GM18858 (cell line): ENCODE results near the gene PRDM11.

Source experiments
- ATAC-seq: cut with Tn5 transposase; IDR thresholded peaks from one replicate; pipeline ENCODE4 v1.9.1; 2021; ENCODE audit not compliant: unreplicated experiment

The PRDM11 gene

GRCh38 chr11:45209000-45209879 lies 62.8 kb downstream of the PRDM11 start:
- no peak for ATAC-seq

- ATAC-seq: no peak
Measured at GRCh38 chr11:45209891-45210699, 63.7 kb downstream of the PRDM11 start.

GRCh38 chr11:45210846-45211245 lies 64.4 kb downstream of the PRDM11 start:
- no peak for ATAC-seq

GRCh38 chr11:45211732-45212131 lies 65.3 kb downstream of the PRDM11 start:
- no peak for ATAC-seq

- ATAC-seq: no peak
Measured at GRCh38 chr11:45212566-45213315, 66.3 kb downstream of the PRDM11 start.

- no peak for ATAC-seq
Measured at GRCh38 chr11:45213316-45213665, 66.9 kb downstream of the PRDM11 start.

GRCh38 chr11:45213717-45214116 lies 67.3 kb downstream of the PRDM11 start:
- no peak for ATAC-seq

GRCh38 chr11:45215098-45215865 lies 68.8 kb downstream of the PRDM11 start:
- no peak for ATAC-seq

GRCh38 chr11:45216031-45216430 lies 69.6 kb downstream of the PRDM11 start:
- ATAC-seq: no peak

- ATAC-seq: no peak
Measured at GRCh38 chr11:45216901-45217300, 70.5 kb downstream of the PRDM11 start.

- no peak for ATAC-seq
Measured at GRCh38 chr11:45217991-45218390, 71.6 kb downstream of the PRDM11 start.

GRCh38 chr11:45218705-45219104 lies 72.3 kb downstream of the PRDM11 start:
- ATAC-seq: no peak

GRCh38 chr11:45219411-45219810 lies 73.0 kb downstream of the PRDM11 start:
- no peak for ATAC-seq

- ATAC-seq: no peak
Measured at GRCh38 chr11:45223496-45223895, 77.1 kb downstream of the PRDM11 start.

- ATAC-seq: no peak
Measured at GRCh38 chr11:45224766-45225165, 78.3 kb downstream of the PRDM11 start.

- ATAC-seq: no peak
Measured at GRCh38 chr11:45225277-45225676, 78.8 kb downstream of the PRDM11 start.

- ATAC-seq: no peak
Measured at GRCh38 chr11:45225961-45226871, 79.8 kb downstream of the PRDM11 start.

- ATAC-seq: no peak
Measured at GRCh38 chr11:45226901-45227300, 80.5 kb downstream of the PRDM11 start.

- ATAC-seq: no peak
Measured at GRCh38 chr11:45227836-45228235, 81.4 kb downstream of the PRDM11 start.
